ENCODE data around the gene ZBTB9. TPM values are rescaled to one million over a fixed set of nuclear protein-coding genes. Genes with fewer than 3 reads are reported as not detected.

The ZBTB9 gene
- total RNA-seq, 2 experiments from 2014 or later: 5.5 to 5.7 TPM

DNA sequence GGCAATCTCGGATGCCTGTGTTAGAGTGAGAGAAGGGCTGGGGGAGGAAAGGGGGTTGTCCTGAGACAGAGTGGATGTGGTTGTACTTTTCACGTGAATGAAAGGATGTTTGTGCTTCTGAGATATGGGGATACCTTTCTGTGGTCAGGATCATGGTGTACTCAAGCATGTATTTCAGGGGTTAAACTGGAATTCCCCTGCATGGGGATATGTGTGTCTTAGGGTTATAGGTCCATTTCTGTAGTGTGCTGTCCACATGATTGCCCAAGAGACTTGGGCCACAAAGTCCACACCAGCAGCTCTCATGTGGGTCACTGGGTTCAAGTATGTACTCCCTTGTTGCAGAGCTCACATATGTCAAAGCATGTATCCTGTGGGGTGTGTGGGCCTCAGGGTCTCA, 24.0 kb upstream of the ZBTB9 start:
- Histone ChIP-seq H3K36me3 (ENCODE audit: insufficient read depth, low read length) (peaks cover 14% of the 10 kb centered on the region), H3K27me3 (ENCODE audit: control insufficient read depth in 1 of 2, insufficient read depth in 2 of 2, low read length in 2 of 2) (no peaks in the 10 kb centered on the region), H3K9me3 (ENCODE audit: control insufficient read depth in 1 of 2, insufficient read depth in 1 of 2, low read length in 2 of 2) (no peaks in the 10 kb centered on the region), H3K4me1 (ENCODE audit: insufficient read depth, low read length) (peaks cover 65% of the 10 kb centered on the region), H3K4me3 (ENCODE audit: low read length) (peak overlapping the region; percentile 71), H3K27ac (ENCODE audit: low read depth in 1 of 2, low read length in 2 of 2) (peak overlapping the region; percentile 52 to 64)
- H3K36me3 Mint-ChIP-seq (ENCODE audit: low read depth): peaks cover 26% of the 10 kb centered on the region
- ChIA-PET POLR2A (interaction anchor here (0.7 to 4.7 kb wide), 25 partner anchors 9 to 459 kb away, joined by 3 to 60 read pairs (median 6); partner anchors contain the start of genes BAK1, CUTA, PFDN6 and RGL2), CTCF (interaction anchor here (0.9 kb wide), 1 partner anchor 12 kb away, joined by 6 read pairs; the partner anchor contains the start of gene CUTA)
- peak overlapping the region; percentile 92 for H3K27ac Mint-ChIP-seq
- no peaks in the 10 kb centered on the region for H3K27me3 Mint-ChIP-seq
- no peak for ATAC-seq (ENCODE audit: poor library complexity)
- H3K4me3 Mint-ChIP-seq: peak overlapping the region; percentile 93
- DNase-seq: peak in 3 of 14 experiments; percentile 47 to 65 (median 59)
- peaks cover 73% of the 10 kb centered on the region for H3K4me1 Mint-ChIP-seq (ENCODE audit: low read depth)
- TF ChIP-seq, protein P1, sequence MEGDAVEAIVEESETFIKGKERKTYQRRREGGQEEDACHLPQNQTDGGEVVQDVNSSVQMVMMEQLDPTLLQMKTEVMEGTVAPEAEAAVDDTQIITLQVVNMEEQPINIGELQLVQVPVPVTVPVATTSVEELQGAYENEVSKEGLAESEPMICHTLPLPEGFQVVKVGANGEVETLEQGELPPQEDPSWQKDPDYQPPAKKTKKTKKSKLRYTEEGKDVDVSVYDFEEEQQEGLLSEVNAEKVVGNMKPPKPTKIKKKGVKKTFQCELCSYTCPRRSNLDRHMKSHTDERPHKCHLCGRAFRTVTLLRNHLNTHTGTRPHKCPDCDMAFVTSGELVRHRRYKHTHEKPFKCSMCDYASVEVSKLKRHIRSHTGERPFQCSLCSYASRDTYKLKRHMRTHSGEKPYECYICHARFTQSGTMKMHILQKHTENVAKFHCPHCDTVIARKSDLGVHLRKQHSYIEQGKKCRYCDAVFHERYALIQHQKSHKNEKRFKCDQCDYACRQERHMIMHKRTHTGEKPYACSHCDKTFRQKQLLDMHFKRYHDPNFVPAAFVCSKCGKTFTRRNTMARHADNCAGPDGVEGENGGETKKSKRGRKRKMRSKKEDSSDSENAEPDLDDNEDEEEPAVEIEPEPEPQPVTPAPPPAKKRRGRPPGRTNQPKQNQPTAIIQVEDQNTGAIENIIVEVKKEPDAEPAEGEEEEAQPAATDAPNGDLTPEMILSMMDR (IDR thresholded peaks at IDR 0.05): no peak
- intact Hi-C loops (cut with DNase I, micrococcal nuclease): loop anchor here (2.0 to 10.0 kb wide), 5 partner anchors 14 to 804 kb away; partner anchors contain the start of genes HMGA1 (in 1 of the 2) and LEMD2 (in 1 of the 2)
- H3K9me3 Mint-ChIP-seq: no peaks in the 10 kb centered on the region

DNA sequence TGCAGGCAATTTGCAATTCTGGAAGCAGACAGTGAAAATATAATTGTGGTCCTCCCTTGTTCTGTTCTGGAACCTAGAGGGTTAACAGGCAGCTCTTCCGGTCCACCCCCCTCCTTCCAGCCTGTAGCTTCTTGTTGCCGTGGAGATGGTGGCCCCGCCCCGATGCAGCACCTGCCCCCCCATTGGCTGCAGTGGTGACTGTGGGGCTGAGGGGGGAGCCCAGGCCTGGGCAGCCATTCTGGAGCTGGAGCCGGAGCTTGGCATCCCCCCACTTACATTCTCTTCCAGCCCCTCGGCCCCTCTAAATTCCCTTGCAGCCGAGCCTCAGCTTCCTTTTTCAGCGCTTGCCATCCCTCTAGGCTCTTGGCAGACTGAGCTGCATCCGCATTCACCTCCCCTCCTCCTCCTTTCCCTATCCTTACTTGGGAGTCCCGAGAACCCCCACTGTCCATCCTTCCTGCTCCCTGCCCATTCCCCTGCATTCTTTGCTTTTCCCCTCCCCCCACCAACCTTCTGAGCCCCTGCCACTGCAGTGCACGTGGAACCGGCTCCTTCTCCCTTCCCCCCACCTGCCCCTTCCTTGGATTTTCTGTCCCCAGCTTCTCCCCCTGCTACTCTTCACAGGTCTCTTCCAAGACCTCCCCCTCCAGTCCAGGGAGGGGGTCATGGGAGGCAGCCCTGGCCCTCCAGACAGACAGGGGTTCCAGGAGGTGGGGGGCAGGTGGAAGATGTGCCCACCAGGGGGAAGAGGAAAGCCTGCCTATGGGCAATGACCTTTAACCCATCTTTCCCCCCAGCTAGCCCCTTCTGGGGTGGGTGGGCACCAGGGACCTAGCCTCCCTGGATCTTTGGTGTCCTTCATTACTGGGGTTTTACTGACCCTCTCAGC, 23.1 kb upstream of the ZBTB9 start:
- Mint-ChIP-seq H3K27ac (peak overlapping the region; percentile 92), H3K27me3 (no peaks in the 10 kb centered on the region), H3K4me1 (ENCODE audit: low read depth) (peaks cover 65% of the 10 kb centered on the region), H3K4me3 (peak overlapping the region; percentile 93), H3K9me3 (no peaks in the 10 kb centered on the region), H3K36me3 (ENCODE audit: low read depth) (peaks cover 36% of the 10 kb centered on the region)
- Histone ChIP-seq H3K4me1 (ENCODE audit: insufficient read depth, low read length) (peaks cover 63% of the 10 kb centered on the region), H3K9me3 (ENCODE audit: control insufficient read depth in 1 of 2, insufficient read depth in 1 of 2, low read length in 2 of 2) (no peaks in the 10 kb centered on the region), H3K4me3 (ENCODE audit: low read length) (peak overlapping the region; percentile 71), H3K27me3 (ENCODE audit: control insufficient read depth in 1 of 2, insufficient read depth in 2 of 2, low read length in 2 of 2) (no peaks in the 10 kb centered on the region), H3K36me3 (ENCODE audit: insufficient read depth, low read length) (peaks cover 22% of the 10 kb centered on the region), H3K27ac (ENCODE audit: low read depth in 1 of 2, low read length in 2 of 2) (peak overlapping the region; percentile 52 to 64)
- ChIA-PET POLR2A (interaction anchor here (0.7 to 4.7 kb wide), 28 partner anchors 8 to 460 kb away, joined by 3 to 60 read pairs (median 6); partner anchors contain the start of genes BAK1, CUTA, PFDN6 and RGL2), CTCF (interaction anchor here (0.7 to 0.9 kb wide), 2 partner anchors 13 to 132 kb away, joined by 3 to 6 read pairs; partner anchors contain the start of gene CUTA)
- intact Hi-C loops (cut with DNase I, micrococcal nuclease): loop anchor here (2.0 to 10.0 kb wide), 5 partner anchors 14 to 804 kb away; partner anchors contain the start of genes HMGA1 (in 1 of the 2) and LEMD2 (in 1 of the 2)
- peak; percentile 74 to 92 (median 85) for DNase-seq
- TF ChIP-seq, protein P1 (IDR thresholded peaks at IDR 0.05): no peak
- ATAC-seq (ENCODE audit: poor library complexity): peak; percentile 66

DNA sequence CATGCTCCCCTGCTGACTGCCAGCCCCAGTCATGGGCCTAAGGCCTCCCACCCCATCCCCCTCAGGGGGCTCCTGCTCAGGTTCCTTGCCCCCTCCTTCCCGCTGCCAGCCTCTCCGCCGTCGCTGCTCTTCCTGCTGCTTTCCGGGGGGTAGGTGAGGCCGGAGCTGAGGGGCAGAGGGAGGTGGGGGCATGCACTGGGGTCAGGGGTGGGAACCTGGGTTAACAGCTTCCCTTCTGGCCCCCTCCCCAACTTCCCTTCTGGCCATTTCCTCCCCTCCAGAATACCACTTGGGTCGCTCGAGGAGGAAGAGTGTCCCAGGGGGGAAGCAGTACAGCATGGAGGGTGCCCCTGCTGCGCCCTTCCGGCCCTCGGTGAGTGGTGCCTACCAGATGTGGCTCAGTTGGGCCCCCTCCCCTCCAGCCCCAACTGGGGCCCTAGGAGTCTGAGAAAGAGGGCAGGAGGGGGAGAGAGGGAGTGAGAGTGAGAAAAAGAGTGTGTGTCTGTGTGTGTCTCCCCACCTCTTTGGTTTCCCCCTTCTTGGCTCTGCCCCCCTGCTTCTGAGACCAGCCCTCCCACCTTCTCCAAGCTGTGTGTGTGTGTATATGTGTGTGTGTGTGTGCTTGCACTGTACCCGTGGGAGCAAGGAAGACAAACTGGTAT, 22.4 kb upstream of the ZBTB9 start:
- DNase-seq: peak in 2 of 14 experiments; percentile 35 to 39
- POLR2A ChIA-PET: interaction anchor here (1.4 to 4.7 kb wide), 8 partner anchors 14 to 160 kb away, joined by 3 to 60 read pairs (median 15); partner anchors contain the start of genes CUTA, RPS18, SYNGAP1 and VPS52
- Histone ChIP-seq H3K9me3 (ENCODE audit: control insufficient read depth in 1 of 2, insufficient read depth in 1 of 2, low read length in 2 of 2) (no peaks in the 10 kb centered on the region), H3K36me3 (ENCODE audit: insufficient read depth, low read length) (peaks cover 27% of the 10 kb centered on the region), H3K4me3 (ENCODE audit: low read length) (peak overlapping the region; percentile 71), H3K27me3 (ENCODE audit: control insufficient read depth in 1 of 2, insufficient read depth in 2 of 2, low read length in 2 of 2) (no peaks in the 10 kb centered on the region), H3K4me1 (ENCODE audit: insufficient read depth, low read length) (peaks cover 56% of the 10 kb centered on the region), H3K27ac (ENCODE audit: low read depth in 1 of 2, low read length in 2 of 2) (peak overlapping the region in 1 of 2 donors; percentile 11)
- TF ChIP-seq, protein P1 (IDR thresholded peaks at IDR 0.05): no peak
- H3K27me3 Mint-ChIP-seq: no peaks in the 10 kb centered on the region
- intact Hi-C loops (cut with DNase I, micrococcal nuclease): loop anchor here (2.0 to 10.0 kb wide), 5 partner anchors 15 to 803 kb away; partner anchors contain the start of genes HMGA1 (in 1 of the 2) and LEMD2 (in 1 of the 2)
- H3K9me3 Mint-ChIP-seq: no peaks in the 10 kb centered on the region
- CTCF ChIA-PET: no interaction called here
- no peak for ATAC-seq (ENCODE audit: poor library complexity)
- H3K36me3 Mint-ChIP-seq (ENCODE audit: low read depth): peaks cover 42% of the 10 kb centered on the region
- peaks cover 57% of the 10 kb centered on the region for H3K4me1 Mint-ChIP-seq (ENCODE audit: low read depth)
- H3K27ac Mint-ChIP-seq: peak overlapping the region; percentile 78
- peak overlapping the region; percentile 93 for H3K4me3 Mint-ChIP-seq
